ENCODE measurements around the gene WNT3A.

WNT3A gene

GRCh38 chr1:228042508-228042907 is 35.7 kb downstream of the WNT3A start:
- no peak for DNase-seq (ENCODE audit: insufficient read length, low spot score)
- no peak for TF ChIP-seq POLR2AphosphoS5 (IDR thresholded peaks at IDR 0.05; ENCODE audit: low read depth, low read length)
- TF ChIP-seq SPI1 (IDR thresholded peaks at IDR 0.05; ENCODE audit: low read depth, low read length), result no peak
- TF ChIP-seq PAX5 (IDR thresholded peaks at IDR 0.05; ENCODE audit: insufficient read depth, low read length, severe bottlenecking), result no peak
- TF ChIP-seq POU2F2 (IDR thresholded peaks at IDR 0.05; ENCODE audit: low read depth, low read length), result no peak
- TF ChIP-seq POLR2A (IDR thresholded peaks at IDR 0.05; ENCODE audit: low read depth, low read length), result no peak
- TF ChIP-seq TAF1 (IDR thresholded peaks at IDR 0.05; ENCODE audit: low read depth, low read length), result no peak
- FAIRE-seq, result peak; percentile 9

- TF ChIP-seq PAX5 (IDR thresholded peaks at IDR 0.05; ENCODE audit: insufficient read depth, low read length, severe bottlenecking) (no peak), TAF1 (IDR thresholded peaks at IDR 0.05; ENCODE audit: low read depth, low read length) (no peak), POU2F2 (IDR thresholded peaks at IDR 0.05; ENCODE audit: low read depth, low read length) (no peak), SPI1 (IDR thresholded peaks at IDR 0.05; ENCODE audit: low read depth, low read length) (no peak), POLR2AphosphoS5 (IDR thresholded peaks at IDR 0.05; ENCODE audit: low read depth, low read length) (no peak), POLR2A (IDR thresholded peaks at IDR 0.05; ENCODE audit: low read depth, low read length) (no peak)
- DNase-seq (ENCODE audit: insufficient read length, low spot score), result no peak
- no peak for FAIRE-seq
Measured at GRCh38 chr1:228043281-228043848, 36.6 kb downstream of the WNT3A start.

DNA sequence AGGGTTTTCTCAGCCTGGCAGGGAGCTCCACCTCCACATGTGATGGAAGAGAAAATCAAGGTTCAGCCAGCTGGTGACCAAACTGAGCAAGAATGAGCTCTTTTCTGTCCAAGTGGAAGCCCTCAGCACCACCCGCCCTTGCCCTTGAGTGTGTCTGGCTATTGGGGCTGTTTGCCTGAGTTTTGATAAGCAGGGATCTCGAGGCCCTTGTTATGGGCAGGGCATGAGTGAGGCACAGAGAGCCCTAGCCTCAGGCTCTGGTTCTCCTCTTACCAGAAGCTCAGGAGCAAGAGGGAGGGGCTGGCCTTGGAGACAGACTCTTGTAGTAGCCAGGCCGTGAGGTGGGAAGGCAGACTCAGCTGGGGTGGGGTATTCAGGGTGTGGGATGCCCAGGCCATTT is 38.2 kb downstream of the WNT3A start:
- FAIRE-seq, result no peak
- DNase-seq (ENCODE audit: insufficient read length, low spot score), result no peak
- TF ChIP-seq POLR2AphosphoS5 (IDR thresholded peaks at IDR 0.05; ENCODE audit: low read depth, low read length) (no peak), PAX5 (IDR thresholded peaks at IDR 0.05; ENCODE audit: insufficient read depth, low read length, severe bottlenecking) (no peak), TAF1 (IDR thresholded peaks at IDR 0.05; ENCODE audit: low read depth, low read length) (no peak), POU2F2 (IDR thresholded peaks at IDR 0.05; ENCODE audit: low read depth, low read length) (no peak), POLR2A (IDR thresholded peaks at IDR 0.05; ENCODE audit: low read depth, low read length) (no peak), SPI1 (IDR thresholded peaks at IDR 0.05; ENCODE audit: low read depth, low read length) (no peak)

- no peak for TF ChIP-seq TAF1 (IDR thresholded peaks at IDR 0.05; ENCODE audit: low read depth, low read length)
- no peak for TF ChIP-seq POLR2A (IDR thresholded peaks at IDR 0.05; ENCODE audit: low read depth, low read length)
- no peak for TF ChIP-seq POLR2AphosphoS5 (IDR thresholded peaks at IDR 0.05; ENCODE audit: low read depth, low read length)
- no peak for TF ChIP-seq SPI1 (IDR thresholded peaks at IDR 0.05; ENCODE audit: low read depth, low read length)
- no peak for TF ChIP-seq PAX5 (IDR thresholded peaks at IDR 0.05; ENCODE audit: insufficient read depth, low read length, severe bottlenecking)
- no peak for TF ChIP-seq POU2F2 (IDR thresholded peaks at IDR 0.05; ENCODE audit: low read depth, low read length)
- no peak for DNase-seq (ENCODE audit: insufficient read length, low spot score)
- FAIRE-seq, result no peak
Measured at GRCh38 chr1:228045405-228045804, 38.6 kb downstream of the WNT3A start.

DNA sequence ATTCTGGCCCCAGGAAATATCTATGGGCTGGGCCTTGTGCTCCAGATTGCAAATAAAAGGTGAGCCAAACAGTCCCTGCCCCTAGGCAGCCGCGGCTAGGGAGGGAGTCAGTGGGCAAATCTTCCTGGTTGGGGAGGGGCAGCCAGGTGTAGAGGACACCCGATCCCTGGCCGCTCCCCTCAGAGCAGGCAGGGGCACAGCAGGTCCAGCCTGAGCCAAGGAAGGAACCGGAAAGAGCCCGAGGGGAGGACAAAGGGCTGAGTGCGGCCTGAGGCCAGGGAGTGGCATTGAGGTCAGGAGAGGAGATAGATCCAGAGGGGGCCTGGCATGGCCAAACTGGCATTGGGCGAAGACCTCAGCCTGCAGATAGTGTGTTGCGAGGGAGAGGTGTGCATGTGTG is 39.1 kb downstream of the WNT3A start:
- TF ChIP-seq PAX5 (IDR thresholded peaks at IDR 0.05; ENCODE audit: insufficient read depth, low read length, severe bottlenecking) (no peak), POLR2AphosphoS5 (IDR thresholded peaks at IDR 0.05; ENCODE audit: low read depth, low read length) (no peak), POU2F2 (IDR thresholded peaks at IDR 0.05; ENCODE audit: low read depth, low read length) (no peak), TAF1 (IDR thresholded peaks at IDR 0.05; ENCODE audit: low read depth, low read length) (no peak), POLR2A (IDR thresholded peaks at IDR 0.05; ENCODE audit: low read depth, low read length) (no peak), SPI1 (IDR thresholded peaks at IDR 0.05; ENCODE audit: low read depth, low read length) (no peak)
- no peak for FAIRE-seq
- no peak for DNase-seq (ENCODE audit: insufficient read length, low spot score)

GRCh38 chr1:228046421-228047182 is 39.8 kb downstream of the WNT3A start:
- DNase-seq (ENCODE audit: insufficient read length, low spot score) (no peak), FAIRE-seq (peak; percentile 35)
- TF ChIP-seq PAX5 (IDR thresholded peaks at IDR 0.05; ENCODE audit: insufficient read depth, low read length, severe bottlenecking) (no peak), POU2F2 (IDR thresholded peaks at IDR 0.05; ENCODE audit: low read depth, low read length) (no peak), POLR2AphosphoS5 (IDR thresholded peaks at IDR 0.05; ENCODE audit: low read depth, low read length) (no peak), SPI1 (IDR thresholded peaks at IDR 0.05; ENCODE audit: low read depth, low read length) (no peak), POLR2A (IDR thresholded peaks at IDR 0.05; ENCODE audit: low read depth, low read length) (no peak), TAF1 (IDR thresholded peaks at IDR 0.05; ENCODE audit: low read depth, low read length) (no peak)

GRCh38 chr1:228047183-228047466 is 40.3 kb downstream of the WNT3A start:
- TF ChIP-seq TAF1 (IDR thresholded peaks at IDR 0.05; ENCODE audit: low read depth, low read length) (no peak), POU2F2 (IDR thresholded peaks at IDR 0.05; ENCODE audit: low read depth, low read length) (no peak), SPI1 (IDR thresholded peaks at IDR 0.05; ENCODE audit: low read depth, low read length) (no peak), POLR2A (IDR thresholded peaks at IDR 0.05; ENCODE audit: low read depth, low read length) (no peak), PAX5 (IDR thresholded peaks at IDR 0.05; ENCODE audit: insufficient read depth, low read length, severe bottlenecking) (no peak), POLR2AphosphoS5 (IDR thresholded peaks at IDR 0.05; ENCODE audit: low read depth, low read length) (no peak)
- no peak for DNase-seq (ENCODE audit: insufficient read length, low spot score)
- FAIRE-seq, result no peak

DNA sequence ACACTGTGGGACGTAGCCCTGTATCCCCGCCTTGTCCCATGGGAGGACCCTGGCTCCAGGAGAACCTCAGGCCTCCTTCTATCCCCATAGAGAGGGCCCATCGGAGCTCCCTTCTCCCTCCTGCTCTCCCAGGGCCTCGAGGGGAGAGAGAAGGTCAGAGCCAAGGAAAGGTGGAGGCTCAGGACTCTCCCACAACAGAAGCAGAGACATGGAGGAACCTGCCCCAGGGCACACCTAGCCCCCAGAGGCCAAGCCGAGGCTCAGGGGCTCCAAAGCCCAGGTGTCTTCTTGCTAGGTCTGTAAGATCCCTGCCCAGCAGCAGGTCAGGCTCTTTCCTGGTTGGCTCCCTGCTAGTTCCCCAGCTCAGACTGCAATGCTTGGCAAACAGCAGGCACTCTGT is 41.3 kb downstream of the WNT3A start:
- TF ChIP-seq PAX5 (IDR thresholded peaks at IDR 0.05; ENCODE audit: insufficient read depth, low read length, severe bottlenecking) (no peak), POU2F2 (IDR thresholded peaks at IDR 0.05; ENCODE audit: low read depth, low read length) (no peak), TAF1 (IDR thresholded peaks at IDR 0.05; ENCODE audit: low read depth, low read length) (no peak), SPI1 (IDR thresholded peaks at IDR 0.05; ENCODE audit: low read depth, low read length) (no peak), POLR2A (IDR thresholded peaks at IDR 0.05; ENCODE audit: low read depth, low read length) (no peak), POLR2AphosphoS5 (IDR thresholded peaks at IDR 0.05; ENCODE audit: low read depth, low read length) (no peak)
- no peak for FAIRE-seq
- DNase-seq (ENCODE audit: insufficient read length, low spot score), result no peak

GRCh38 chr1:228048659-228049298 is 42.0 kb downstream of the WNT3A start:
- FAIRE-seq (no peak), DNase-seq (ENCODE audit: insufficient read length, low spot score) (no peak)
- TF ChIP-seq PAX5 (IDR thresholded peaks at IDR 0.05; ENCODE audit: insufficient read depth, low read length, severe bottlenecking) (no peak), SPI1 (IDR thresholded peaks at IDR 0.05; ENCODE audit: low read depth, low read length) (no peak), POLR2AphosphoS5 (IDR thresholded peaks at IDR 0.05; ENCODE audit: low read depth, low read length) (no peak), TAF1 (IDR thresholded peaks at IDR 0.05; ENCODE audit: low read depth, low read length) (no peak), POU2F2 (IDR thresholded peaks at IDR 0.05; ENCODE audit: low read depth, low read length) (no peak), POLR2A (IDR thresholded peaks at IDR 0.05; ENCODE audit: low read depth, low read length) (no peak)

Measured in GM12891 (cell line).